Urothelium cell line (cell line): ENCODE data around the gene AP3M1.
"Not testable (repeated sequence)": the region's sequence is repeated elsewhere in the genome, so short reads cannot be mapped to it uniquely, and the experiment has no call there.

Experiments used
- DNase-seq: peaks from one replicate; pipeline ENCODE4 v3.0.0; 2011; ENCODE audit warnings: low spot score, mixed read lengths
- FAIRE-seq: peaks from 2 replicates; lab custom pipeline; 2011; peaks lifted over from hg19 to GRCh38; lab: Jason Lieb, UNC

The AP3M1 gene

GRCh38 chr10:74164716-74165529 lies 14.3 kb upstream of the AP3M1 start:
- FAIRE-seq (no peak), DNase-seq (no peak)

- no peak for FAIRE-seq
- no peak for DNase-seq
Measured at GRCh38 chr10:74163319-74164068, 12.9 kb upstream of the AP3M1 start.

- no peak for FAIRE-seq
Measured at GRCh38 chr10:74160013-74160412, 9.4 kb upstream of the AP3M1 start.

GRCh38 chr10:74156919-74157289 lies 6.3 kb upstream of the AP3M1 start:
- DNase-seq (no peak), FAIRE-seq (no peak)

More at GRCh38 chr10:74160013-74160412, 9.4 kb upstream of the AP3M1 start:
- no peak for DNase-seq

GRCh38 chr10:74153676-74154075 lies 3.0 kb upstream of the AP3M1 start:
- DNase-seq (no peak), FAIRE-seq (no peak)

- FAIRE-seq (no peak), DNase-seq (peak; percentile 26)
Measured at GRCh38 chr10:74153123-74153522, 2.5 kb upstream of the AP3M1 start.

- DNase-seq (peak; percentile 5), FAIRE-seq (no peak)
Measured at GRCh38 chr10:74151879-74152722, 1.5 kb upstream of the AP3M1 start.

- FAIRE-seq (peak; percentile 87), DNase-seq (peak; percentile 99)
Measured at GRCh38 chr10:74150990-74151878, 606 bp upstream of the AP3M1 start, which contains the start of gene ADK. Gene ADK (plus strand): TSS chr10:74151221. CDS start chr10:74151279, 58 bp downstream.

GRCh38 chr10:74146980-74147379 lies 3.6 kb downstream of the AP3M1 start:
- not testable (repeated sequence) for DNase-seq, FAIRE-seq

- FAIRE-seq (no peak), DNase-seq (no peak)
Measured at GRCh38 chr10:74145133-74145532, 5.5 kb downstream of the AP3M1 start.

- no peak for FAIRE-seq
- no peak for DNase-seq
Measured at GRCh38 chr10:74140553-74140952, 10.1 kb downstream of the AP3M1 start.

GRCh38 chr10:74139981-74140380 lies 10.6 kb downstream of the AP3M1 start:
- FAIRE-seq (no peak), DNase-seq (no peak)

- not testable (repeated sequence) for FAIRE-seq, DNase-seq
Measured at GRCh38 chr10:74138596-74138995, 12.0 kb downstream of the AP3M1 start.

- DNase-seq, result no peak
- FAIRE-seq, result no peak
Measured at GRCh38 chr10:74137992-74138391, 12.6 kb downstream of the AP3M1 start.

- FAIRE-seq, result no peak
Measured at GRCh38 chr10:74135452-74135851, 15.2 kb downstream of the AP3M1 start.

GRCh38 chr10:74133923-74134820 lies 16.5 kb downstream of the AP3M1 start:
- DNase-seq (no peak), FAIRE-seq (no peak)

More at GRCh38 chr10:74135452-74135851, 15.2 kb downstream of the AP3M1 start:
- no peak for DNase-seq

GRCh38 chr10:74123081-74123480 lies 27.5 kb downstream of the AP3M1 start:
- no peak for DNase-seq
- FAIRE-seq, result no peak

GRCh38 chr10:74122060-74122459 lies 28.6 kb downstream of the AP3M1 start:
- FAIRE-seq, result no peak
- no peak for DNase-seq

- FAIRE-seq, result no peak
Measured at GRCh38 chr10:74121368-74121767, 29.3 kb downstream of the AP3M1 start.

More at GRCh38 chr10:74121368-74121767, 29.3 kb downstream of the AP3M1 start:
- no peak for DNase-seq
